AG04449 (cell line): ENCODE data around the gene IGF2R.
"Not testable (repeated sequence)": the region's sequence is repeated elsewhere in the genome, so short reads cannot be mapped to it uniquely, and the experiment has no call there.

Source experiments
- CTCF ChIA-PET: fragments of 350-600 bp; formaldehyde crosslinking; extraction: SDS; loops from one replicate; lab custom pipeline; 2021; ENCODE audit warnings: antibody characterized with exemption; lab: Yijun Ruan, JAX
- POLR2A ChIA-PET: fragments of 400-600, 350-600 bp; formaldehyde crosslinking; extraction: SDS; loops from one replicate; lab custom pipeline; 2020; ENCODE audit warnings: antibody characterized with exemption, inconsistent platforms; lab: Yijun Ruan, JAX
- DNase-seq: peaks from one replicate; pipeline ENCODE4 v3.0.0-alpha.2; 2010; ENCODE audit warnings: low read depth, low spot score
- H3K4me3 ChIP-seq: 2 replicates; pipeline ENCODE4 v1.5.1; 2011; ENCODE audit warnings: low read depth, mild to moderate bottlenecking, control low read depth, low read length
- TF ChIP-seq, protein P1 (sequence below): IDR thresholded peaks from one replicate; pipeline ENCODE4 v1.5.1; 2011; ENCODE audit warnings: mild to moderate bottlenecking, moderate library complexity, low read length, control low read depth, inconsistent platforms; ENCODE audit not compliant: insufficient read depth; ENCODE audit errors: missing control alignments

Gene IGF2R

DNA sequence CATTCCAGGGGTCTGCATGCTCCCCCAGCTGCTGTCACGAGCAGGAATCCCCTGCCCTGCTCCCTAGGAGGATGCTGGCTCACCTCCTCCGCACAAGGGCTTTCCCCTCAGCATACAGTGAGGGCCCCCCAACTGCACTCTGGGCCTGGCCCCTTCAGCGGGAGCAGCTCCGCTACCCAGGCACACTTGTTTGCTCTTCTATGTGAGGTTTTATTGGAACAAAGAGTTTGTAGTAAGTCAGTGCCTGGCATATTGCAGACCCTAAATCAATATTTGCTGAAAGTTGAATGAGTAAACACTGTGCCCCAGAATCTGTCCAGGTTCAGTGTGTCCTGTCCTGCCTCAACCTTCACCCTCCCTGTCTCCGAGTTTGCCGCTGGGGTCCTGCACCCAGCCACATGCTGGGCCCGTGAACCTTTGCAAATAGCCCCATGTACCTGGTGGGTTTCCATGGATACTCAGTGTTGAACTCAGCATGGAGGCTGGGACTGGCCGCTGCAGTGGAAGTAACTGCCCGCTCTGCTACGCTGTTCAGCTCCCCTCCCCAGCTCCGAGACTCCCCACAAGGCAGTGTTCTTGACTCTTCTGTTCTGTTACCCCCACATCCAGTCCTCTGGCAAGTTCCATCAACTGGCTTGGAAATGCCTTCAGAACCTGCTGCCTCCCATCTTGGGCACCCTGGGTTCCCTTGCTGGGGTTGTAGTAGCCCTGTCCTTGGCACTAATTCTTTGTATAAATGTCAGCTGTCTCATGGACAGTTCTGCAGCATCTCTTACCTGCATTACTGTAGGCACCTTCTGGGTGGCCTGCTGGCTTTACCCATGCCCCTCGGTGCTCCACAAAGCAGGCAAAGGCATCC is 168.5 kb downstream of the IGF2R start:
- ChIA-PET POLR2A (no interaction called here), CTCF (interaction anchor here (0.8 to 3.5 kb wide), 11 partner anchors 9 to 397 kb away, joined by 3 to 47 read pairs (median 7); no protein-coding TSS in a partner anchor)
- no peak overlapping the region for H3K4me3 ChIP-seq
- TF ChIP-seq, protein P1, sequence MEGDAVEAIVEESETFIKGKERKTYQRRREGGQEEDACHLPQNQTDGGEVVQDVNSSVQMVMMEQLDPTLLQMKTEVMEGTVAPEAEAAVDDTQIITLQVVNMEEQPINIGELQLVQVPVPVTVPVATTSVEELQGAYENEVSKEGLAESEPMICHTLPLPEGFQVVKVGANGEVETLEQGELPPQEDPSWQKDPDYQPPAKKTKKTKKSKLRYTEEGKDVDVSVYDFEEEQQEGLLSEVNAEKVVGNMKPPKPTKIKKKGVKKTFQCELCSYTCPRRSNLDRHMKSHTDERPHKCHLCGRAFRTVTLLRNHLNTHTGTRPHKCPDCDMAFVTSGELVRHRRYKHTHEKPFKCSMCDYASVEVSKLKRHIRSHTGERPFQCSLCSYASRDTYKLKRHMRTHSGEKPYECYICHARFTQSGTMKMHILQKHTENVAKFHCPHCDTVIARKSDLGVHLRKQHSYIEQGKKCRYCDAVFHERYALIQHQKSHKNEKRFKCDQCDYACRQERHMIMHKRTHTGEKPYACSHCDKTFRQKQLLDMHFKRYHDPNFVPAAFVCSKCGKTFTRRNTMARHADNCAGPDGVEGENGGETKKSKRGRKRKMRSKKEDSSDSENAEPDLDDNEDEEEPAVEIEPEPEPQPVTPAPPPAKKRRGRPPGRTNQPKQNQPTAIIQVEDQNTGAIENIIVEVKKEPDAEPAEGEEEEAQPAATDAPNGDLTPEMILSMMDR: no peak
- no peak for DNase-seq

DNA sequence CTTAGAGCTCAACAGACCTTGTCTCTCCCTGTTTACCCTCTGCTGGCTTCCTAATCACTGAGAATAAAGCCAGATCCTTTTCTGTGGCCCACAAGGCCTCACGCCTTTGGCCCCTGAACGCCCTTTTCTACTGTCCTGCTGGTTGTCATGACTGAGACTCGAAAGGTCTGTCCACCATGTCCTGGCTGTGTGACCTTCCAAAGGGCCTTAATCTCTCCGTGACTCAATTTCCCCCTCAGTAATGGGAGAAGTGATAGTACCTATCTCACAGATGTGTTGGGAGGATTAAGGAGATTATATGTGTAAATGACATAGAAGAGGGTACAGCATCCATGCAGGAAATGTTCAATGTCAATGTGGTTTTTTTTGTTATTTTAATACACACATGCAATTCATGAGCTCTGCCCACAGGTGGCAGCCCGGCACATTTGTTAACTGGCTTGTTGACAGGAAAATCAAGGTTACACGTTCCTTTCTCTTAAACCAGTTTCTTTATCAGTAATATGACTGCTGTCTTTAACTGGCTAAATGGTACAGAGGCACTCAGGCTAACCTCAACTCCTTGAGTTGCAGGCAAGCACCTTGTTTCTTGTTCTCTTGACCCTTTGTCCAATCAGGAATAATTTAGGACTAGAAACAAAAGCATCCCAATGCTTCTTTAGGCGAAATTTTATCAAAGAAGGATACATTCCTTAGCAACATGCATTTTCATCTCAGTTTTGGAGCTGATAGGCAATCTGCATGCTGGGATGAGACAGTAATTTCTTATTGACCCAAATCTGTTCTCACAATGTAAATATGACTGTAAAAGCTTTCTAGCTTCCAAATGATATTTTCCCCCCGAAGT is 169.3 kb downstream of the IGF2R start:
- no peak for DNase-seq
- CTCF ChIA-PET: interaction anchor here (0.8 to 3.5 kb wide), 20 partner anchors 9 to 457 kb away, joined by 3 to 47 read pairs (median 4); no protein-coding TSS in a partner anchor
- POLR2A ChIA-PET: no interaction called here
- H3K4me3 ChIP-seq: no peak overlapping the region
- TF ChIP-seq, protein P1: peak; percentile 52

DNA sequence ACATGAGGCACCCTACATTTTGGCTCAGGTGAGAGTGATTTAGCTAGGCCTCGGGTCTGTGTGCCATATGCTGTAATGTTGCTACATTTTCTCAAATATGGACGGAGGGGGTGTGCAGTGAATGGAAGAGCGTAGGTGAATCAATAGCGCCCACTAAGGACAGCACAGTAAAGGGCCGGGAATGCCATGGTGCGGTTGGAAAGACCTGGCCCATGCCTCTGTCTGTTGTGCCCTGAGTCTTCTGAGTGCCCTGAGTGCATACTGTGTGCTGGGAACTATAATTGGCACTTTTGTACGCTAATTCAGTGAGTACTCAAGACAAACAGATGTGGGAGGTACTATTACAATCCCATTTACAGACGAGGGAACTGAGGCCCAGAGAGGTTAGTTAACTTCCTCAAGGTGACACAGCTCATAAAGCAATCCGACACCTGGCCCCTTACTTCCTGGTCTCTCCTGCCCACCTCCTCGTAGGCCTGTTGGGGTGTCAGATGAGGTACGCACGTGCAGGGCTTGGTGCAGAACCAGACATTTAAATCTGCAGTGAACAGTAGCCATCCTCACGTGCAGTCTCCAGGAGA is 170.0 kb downstream of the IGF2R start:
- TF ChIP-seq, protein P1: no peak
- POLR2A ChIA-PET: no interaction called here

DNA sequence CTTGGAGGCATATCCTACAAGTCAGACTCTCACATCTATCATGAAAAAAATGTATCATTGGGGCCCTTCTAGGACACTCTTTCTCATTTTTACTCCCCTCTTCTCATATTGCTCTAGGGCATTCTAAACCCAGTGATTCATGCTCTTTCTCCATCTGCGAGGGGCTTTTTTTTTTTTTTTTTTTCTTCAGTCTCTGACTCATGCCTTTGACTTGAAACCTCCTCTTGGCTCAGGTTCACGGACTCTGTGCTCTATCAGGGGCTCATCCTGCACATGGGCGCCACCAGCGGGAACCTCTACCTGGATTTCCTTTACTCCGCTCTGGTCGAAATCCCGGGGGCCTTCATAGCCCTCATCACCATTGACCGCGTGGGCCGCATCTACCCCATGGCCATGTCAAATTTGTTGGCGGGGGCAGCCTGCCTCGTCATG is 170.6 kb downstream of the IGF2R start:
- DNase-seq: peak; percentile 67
- TF ChIP-seq, protein P1: no peak
- H3K4me3 ChIP-seq: no peak overlapping the region
- POLR2A ChIA-PET: no interaction called here
- CTCF ChIA-PET: interaction anchor here (1.4 to 3.5 kb wide), 5 partner anchors 11 to 317 kb away, joined by 4 to 47 read pairs (median 14); no protein-coding TSS in a partner anchor

More for the DNA sequence above, 170.0 kb downstream of the IGF2R start:
- CTCF ChIA-PET: interaction anchor here (0.8 to 3.5 kb wide), 17 partner anchors 8 to 457 kb away, joined by 3 to 47 read pairs (median 4); no protein-coding TSS in a partner anchor
- DNase-seq: no peak
- H3K4me3 ChIP-seq: no peak overlapping the region

DNA sequence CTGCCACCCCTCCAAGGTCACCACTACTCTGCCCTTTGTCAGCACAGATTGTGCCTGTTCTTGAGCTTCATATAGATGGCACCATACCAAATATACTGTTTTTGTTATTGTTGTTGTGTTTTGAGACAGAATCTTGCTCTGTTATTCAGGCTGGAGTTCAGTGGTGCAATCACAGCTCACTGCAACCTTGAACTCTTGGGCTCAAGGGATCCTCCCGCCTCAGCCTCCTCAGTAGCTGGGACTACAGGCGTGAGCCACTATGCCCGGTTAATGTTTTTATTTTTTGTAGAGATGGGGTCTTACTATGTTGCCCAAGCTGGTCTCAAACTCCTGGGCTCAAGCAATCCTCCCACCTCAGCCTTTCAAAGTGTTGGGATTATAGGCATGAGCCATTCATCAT is 171.6 kb downstream of the IGF2R start:
- ChIA-PET POLR2A (interaction anchor here (0.5 kb wide), 1 partner anchor 155 kb away, joined by 3 read pairs; no protein-coding TSS in a partner anchor), CTCF (interaction anchor here (1.4 to 4.4 kb wide), 2 partner anchors 13 to 316 kb away, joined by 3 to 25 read pairs; no protein-coding TSS in a partner anchor)
- not testable (repeated sequence) for H3K4me3 ChIP-seq, DNase-seq

DNA sequence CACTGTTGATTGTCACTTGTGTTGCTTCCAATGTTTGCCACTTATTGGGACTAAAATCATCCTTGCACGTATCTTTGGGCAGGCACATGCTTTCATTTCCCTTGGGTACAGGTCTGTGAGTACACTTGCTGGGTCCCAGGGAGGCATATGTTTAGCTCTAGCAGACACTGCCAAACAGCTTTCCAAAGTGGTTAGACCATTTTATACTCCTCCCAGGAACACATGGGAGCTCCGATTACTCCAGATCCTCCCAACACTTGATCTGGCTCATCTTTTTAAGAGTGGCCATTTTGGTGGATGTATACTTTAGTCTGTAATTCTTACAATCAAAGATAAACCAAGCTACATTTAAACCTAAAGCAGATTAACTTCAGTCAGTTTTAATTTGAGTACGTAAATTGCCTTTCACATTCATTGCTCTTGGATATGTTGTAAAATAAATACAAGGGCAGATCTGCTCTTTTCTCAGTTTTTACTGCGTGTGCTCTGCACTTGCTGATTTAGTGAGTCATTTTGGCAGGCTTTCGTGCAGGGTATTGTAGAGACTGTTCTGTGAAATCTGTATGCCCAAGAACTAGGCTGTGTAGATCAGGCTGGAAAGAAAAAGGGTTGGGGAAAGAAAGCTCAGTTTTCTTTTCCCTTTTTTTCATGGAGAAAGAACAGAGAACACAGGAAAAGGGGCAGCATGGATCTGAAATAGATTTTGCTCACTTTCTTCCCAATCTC is 172.3 kb downstream of the IGF2R start:
- H3K4me3 ChIP-seq: no peak overlapping the region
- TF ChIP-seq, protein P1: no peak
- ChIA-PET POLR2A (interaction anchor here (0.5 kb wide), 1 partner anchor 155 kb away, joined by 3 read pairs; no protein-coding TSS in a partner anchor), CTCF (interaction anchor here (1.4 to 4.4 kb wide), 3 partner anchors 12 to 315 kb away, joined by 3 to 25 read pairs (median 3); no protein-coding TSS in a partner anchor)
- peak; percentile 46 for DNase-seq
